ENCODE results near the gene CHURC1.

Gene CHURC1

GRCh38 chr14:64914237-64915028, at the start of gene CHURC1:
Gene CHURC1 (plus strand): TSS chr14:64914455. CDS start chr14:64914496, 41 bp downstream.
- POLR2A ChIA-PET (ENCODE audit: low non-redundant PET): interaction anchor here (1.1 kb wide), 1 partner anchor 9 kb away, joined by 9 read pairs; no protein-coding TSS in a partner anchor
- H3K27ac ChIP-seq: peak within 1 kb of the TSS; percentile 82
- CTCF ChIA-PET: interaction anchor here (0.6 to 0.9 kb wide), 3 partner anchors 56 to 481 kb away, joined by 3 read pairs; no protein-coding TSS in a partner anchor
- DNase-seq (ENCODE audit: low spot score): peak; percentile 98
- TF ChIP-seq CTCF (conservative IDR thresholded peaks at IDR 0.05; ENCODE audit: low read depth): no peak

DNA sequence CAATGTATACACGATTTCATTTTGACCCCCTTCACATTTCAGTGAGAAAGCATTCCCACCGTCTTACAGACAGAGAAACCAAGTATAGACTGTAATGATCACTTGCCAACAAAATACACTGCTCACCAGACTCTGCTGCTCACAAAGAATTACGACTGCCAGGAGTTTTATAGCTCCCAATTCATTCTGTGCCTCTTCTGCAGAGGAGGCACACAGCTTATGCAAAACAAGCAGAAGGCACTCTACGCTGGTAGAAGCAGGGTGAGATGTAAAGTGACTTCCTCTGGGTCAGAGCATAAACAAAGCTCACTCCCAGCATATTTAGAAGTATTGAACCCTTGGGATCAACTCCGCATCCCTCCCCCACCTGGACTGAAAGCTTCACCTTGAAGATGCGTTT, 49.1 kb upstream of the CHURC1 start:
- POLR2A ChIA-PET (ENCODE audit: low non-redundant PET): no interaction called here
- TF ChIP-seq CTCF (conservative IDR thresholded peaks at IDR 0.05; ENCODE audit: low read depth): no peak
- H3K27ac ChIP-seq: no peak overlapping the region
- no peak for DNase-seq (ENCODE audit: low spot score)
- CTCF ChIA-PET: no interaction called here

- DNase-seq (ENCODE audit: low spot score): no peak
- ChIA-PET POLR2A (ENCODE audit: low non-redundant PET) (no interaction called here), CTCF (interaction anchor here (1.1 kb wide), 1 partner anchor 26 kb away, joined by 3 read pairs; no protein-coding TSS in a partner anchor)
- no peak overlapping the region for H3K27ac ChIP-seq
- TF ChIP-seq CTCF (conservative IDR thresholded peaks at IDR 0.05; ENCODE audit: low read depth): no peak
These were observed 48.3 kb upstream of the CHURC1 start for GRCh38 chr14:64865992-64866391.

DNA sequence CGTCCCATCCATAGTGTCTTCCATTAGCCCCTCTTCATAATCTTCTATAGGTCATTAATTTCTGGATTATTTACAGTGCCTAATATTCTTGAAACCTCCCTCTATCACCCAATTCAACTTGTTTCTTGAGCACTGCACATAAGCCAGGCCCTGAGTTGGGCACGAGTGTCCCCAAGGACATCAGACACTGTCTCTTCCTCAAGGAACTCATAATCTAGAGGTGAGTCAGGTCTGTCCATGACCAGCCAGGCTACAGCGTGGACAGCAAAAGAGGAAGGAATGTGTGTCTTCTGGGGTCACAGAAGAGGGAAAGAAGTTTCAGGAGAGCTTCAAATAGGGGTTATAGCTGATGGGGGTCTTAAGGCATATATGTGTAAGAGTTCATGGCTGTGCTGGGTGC, 47.1 kb upstream of the CHURC1 start:
- TF ChIP-seq CTCF (conservative IDR thresholded peaks at IDR 0.05; ENCODE audit: low read depth): no peak
- ChIA-PET CTCF (no interaction called here), POLR2A (ENCODE audit: low non-redundant PET) (no interaction called here)
- DNase-seq (ENCODE audit: low spot score): no peak
- no peak overlapping the region for H3K27ac ChIP-seq

GRCh38 chr14:64868379-64868778, 45.9 kb upstream of the CHURC1 start:
- TF ChIP-seq CTCF (conservative IDR thresholded peaks at IDR 0.05; ENCODE audit: low read depth): no peak
- no peak overlapping the region for H3K27ac ChIP-seq
- ChIA-PET POLR2A (ENCODE audit: low non-redundant PET) (no interaction called here), CTCF (interaction anchor here (1.0 kb wide), 1 partner anchor 84 kb away, joined by 3 read pairs; no protein-coding TSS in a partner anchor)
- no peak for DNase-seq (ENCODE audit: low spot score)

DNA sequence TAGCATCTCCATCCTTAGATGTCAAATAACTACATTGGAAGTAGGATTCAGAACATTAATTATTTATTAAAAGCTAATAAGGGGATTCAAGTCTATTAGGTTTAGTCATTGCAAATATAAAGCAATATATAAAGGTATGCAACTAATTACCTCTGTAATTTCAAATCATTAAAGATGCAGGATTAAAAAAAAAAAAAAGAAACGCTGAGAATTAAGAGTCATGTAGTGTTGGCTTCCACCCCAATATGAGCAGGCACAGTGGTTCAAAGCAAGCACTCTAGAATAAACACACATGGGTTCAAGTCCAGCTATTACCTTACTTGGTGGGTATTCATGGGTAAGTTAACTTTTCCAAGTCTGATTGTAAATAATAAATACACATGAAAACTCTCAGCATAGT, 45.4 kb upstream of the CHURC1 start:
- TF ChIP-seq CTCF (conservative IDR thresholded peaks at IDR 0.05; ENCODE audit: low read depth): no peak
- ChIA-PET POLR2A (ENCODE audit: low non-redundant PET) (no interaction called here), CTCF (interaction anchor here (0.6 to 1.0 kb wide), 3 partner anchors 85 to 1992 kb away, joined by 3 to 7 read pairs (median 5); no protein-coding TSS in a partner anchor)

More for the DNA sequence above, 45.4 kb upstream of the CHURC1 start:
- no peak for DNase-seq (ENCODE audit: low spot score)
- no peak overlapping the region for H3K27ac ChIP-seq
